ENCODE measurements around the gene FANCF.

GRCh38 chr11:22599458-22599857, 26.2 kb downstream of the FANCF start:
- TF ChIP-seq POLR2A (IDR thresholded peaks at IDR 0.05; ENCODE audit: low read depth, low read length) (no peak), POLR2AphosphoS5 (IDR thresholded peaks at IDR 0.05; ENCODE audit: low read depth, low read length) (no peak), TAF1 (IDR thresholded peaks at IDR 0.05; ENCODE audit: low read depth, low read length) (no peak)
